ENCODE measurements around the gene DNAJC15.
A peak's percentile ranks its signal among the peaks of the same experiment; 100 is the strongest.

Gene DNAJC15

GRCh38 chr13:43129511-43130110, 106.2 kb downstream of the DNAJC15 start:
- no peak for DNase-seq

DNA sequence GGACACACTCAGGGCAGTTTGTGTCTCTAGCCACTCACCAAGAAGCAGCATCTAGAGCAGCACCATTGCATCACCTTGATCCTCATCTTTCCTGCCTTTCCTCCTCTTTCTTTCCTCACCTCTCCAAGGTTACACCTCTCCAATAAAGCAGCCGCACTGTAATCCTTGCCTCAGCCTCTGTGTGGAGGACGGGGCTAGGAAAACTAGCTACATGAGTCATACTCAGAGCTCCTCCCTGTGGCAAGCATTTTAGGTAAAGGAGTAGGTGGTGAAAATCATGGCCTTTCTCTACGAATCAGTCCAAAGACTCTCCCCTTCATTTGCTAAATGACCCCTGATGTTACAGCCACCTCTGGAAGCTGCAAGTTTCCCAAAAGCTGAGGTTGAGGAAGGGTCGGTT, 108.9 kb downstream of the DNAJC15 start:
- DNase-seq = no peak

DNA sequence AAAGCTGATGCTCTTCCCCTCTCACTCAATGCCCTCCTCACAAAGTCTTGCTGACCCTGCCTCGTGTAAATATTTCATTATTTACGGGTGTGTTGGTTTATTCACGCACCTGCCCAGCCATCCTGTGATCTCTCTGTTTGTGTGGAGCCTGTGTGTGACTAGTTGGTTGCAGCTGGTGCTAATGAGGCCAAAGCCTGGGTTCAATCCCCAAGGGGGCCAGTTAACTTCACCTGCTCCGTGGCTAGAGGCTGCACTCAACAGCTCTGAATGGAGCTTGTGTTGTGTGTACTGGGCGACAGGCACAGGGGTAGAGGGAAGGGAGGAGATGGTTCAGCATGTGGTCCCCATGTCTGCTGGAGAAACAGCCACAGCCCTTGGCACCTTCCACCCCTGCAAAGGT, 109.5 kb downstream of the DNAJC15 start:
- no peak for DNase-seq

GRCh38 chr13:43133792-43134191, 110.4 kb downstream of the DNAJC15 start:
- no peak for DNase-seq

- DNase-seq = no peak
Measured at GRCh38 chr13:43134868-43135267, 111.5 kb downstream of the DNAJC15 start.

DNA sequence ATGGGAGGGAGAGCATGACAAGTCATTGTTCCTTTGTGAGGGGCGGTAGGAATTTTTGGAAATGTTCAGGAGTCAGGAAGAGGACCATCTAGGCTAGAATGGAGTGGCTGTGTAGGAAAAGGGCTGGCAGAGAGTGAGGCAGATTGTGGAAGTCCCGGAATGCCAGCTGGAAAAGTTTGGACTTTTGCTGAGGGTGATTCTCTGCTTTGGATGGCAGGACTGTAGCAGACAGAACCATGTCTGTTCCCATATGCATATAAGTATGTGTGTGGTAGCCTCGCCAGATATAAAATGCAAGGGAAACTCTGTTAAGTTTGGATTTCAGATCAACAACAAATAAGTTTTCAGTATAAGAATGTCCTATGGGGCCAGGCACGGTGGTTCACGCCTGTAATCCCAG, 112.1 kb downstream of the DNAJC15 start:
- DNase-seq = no peak

DNA sequence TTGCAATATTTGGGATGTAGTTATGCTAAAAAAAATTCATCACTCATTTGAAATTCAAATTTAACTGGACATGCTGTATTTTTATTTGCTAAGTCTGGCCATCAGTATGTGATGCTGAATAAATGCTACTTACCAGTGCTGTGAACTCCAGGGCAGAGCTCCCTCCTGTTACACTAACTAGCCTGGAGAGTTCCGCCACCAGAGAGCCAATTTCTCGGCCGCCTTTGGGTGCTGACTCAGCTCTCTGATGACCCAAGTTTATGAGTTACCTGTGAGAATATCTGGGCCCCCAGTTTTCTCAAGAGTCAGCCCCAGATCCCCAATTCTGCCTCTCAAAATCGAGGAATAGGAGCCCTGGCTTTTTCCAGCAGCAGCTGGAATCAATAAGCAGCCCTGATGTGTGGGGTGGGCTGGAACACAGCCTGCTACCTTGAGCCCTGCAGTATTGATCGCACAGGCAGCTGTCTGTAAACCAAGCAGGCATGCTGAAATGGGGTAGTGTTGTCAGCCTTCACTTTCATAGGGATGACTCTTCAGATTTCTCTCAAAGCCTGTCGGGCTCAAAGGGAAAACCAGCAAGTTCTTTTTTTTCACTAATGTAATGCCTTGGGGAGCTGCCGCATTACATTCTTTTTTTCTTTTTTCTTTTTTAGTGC, 113.7 kb downstream of the DNAJC15 start:
- no peak for DNase-seq

GRCh38 chr13:43139211-43139610, 115.8 kb downstream of the DNAJC15 start:
- DNase-seq = no peak

DNA sequence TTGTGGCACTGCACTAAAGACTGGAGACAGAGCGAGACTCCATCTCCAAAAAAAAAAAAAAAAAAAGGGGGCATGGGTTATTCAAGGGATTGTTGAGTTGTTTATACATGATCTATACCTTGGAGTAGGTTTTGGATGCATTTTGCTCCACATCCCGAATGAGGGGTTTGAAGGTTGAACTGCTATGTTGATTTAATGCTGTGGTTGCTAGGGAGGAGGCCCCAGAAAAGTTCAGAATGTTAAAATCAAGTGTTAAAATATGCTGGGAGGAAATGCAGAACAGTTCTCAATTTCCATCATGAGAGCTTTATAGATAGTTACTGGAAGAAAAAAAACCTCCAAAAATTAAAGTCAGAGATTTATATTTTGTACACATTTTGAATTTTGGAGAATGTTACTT, 116.5 kb downstream of the DNAJC15 start:
- DNase-seq = no peak

DNA sequence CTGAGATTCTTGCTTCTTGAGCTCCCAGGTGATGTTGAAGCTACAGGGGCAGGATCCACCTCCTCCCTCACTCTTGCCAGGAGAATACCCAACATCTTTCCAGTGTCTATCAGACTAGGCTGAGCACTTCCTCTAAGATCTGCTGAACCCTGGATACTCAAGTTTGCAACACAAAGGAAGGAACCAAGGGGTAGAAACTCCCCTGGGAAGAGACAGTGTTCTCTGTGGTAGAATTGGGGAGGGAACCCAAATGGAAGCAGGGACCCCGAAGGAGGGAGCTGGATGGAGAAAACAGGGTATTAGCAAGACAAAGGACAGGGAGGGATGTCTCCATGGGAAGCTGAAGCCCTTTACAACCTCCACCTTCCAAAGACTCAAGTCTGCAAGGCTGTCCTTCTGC, 117.6 kb downstream of the DNAJC15 start:
- DNase-seq = no peak

DNA sequence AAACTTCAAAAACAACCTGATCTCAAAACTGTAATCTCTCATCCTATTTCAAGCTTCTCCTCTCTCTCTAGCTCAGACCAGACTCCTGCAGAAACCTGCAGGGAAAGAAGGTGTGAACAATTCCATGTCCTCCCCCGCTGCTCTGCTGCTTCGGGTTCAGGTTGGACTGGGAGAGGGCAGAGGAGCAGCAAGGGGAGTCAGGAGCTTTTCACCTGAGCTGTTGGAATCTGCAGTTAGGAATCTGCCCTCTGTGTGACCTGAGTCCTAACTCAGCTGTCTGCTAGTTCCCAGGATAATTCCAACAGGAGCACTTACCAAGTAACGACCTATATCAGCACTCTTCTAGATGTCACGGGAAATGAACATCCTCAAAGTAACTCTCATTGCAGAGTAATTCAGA, 118.3 kb downstream of the DNAJC15 start:
- DNase-seq = no peak

DNA sequence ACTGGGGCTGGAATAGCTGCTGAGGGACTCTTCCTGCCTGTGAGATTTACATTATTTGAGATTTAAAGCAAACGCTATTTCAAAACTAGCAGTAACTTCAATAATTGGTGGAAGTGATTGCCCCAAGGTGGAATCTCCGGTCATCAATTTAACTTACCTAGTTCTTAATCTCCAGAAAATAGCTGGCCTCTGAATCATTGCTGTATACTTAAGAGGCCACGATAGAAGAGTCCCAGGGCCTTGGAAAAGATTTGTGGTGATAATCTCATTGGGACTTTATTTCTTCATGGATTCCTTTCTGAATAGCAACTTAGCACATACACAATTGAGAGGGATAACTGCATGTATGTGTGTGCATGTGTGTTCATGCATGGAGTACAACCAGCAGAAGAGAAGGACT, 120.2 kb downstream of the DNAJC15 start:
- no peak for DNase-seq

GRCh38 chr13:43145534-43146196, 122.3 kb downstream of the DNAJC15 start:
- no peak for DNase-seq

GRCh38 chr13:43146400-43146799, 123.0 kb downstream of the DNAJC15 start:
- DNase-seq = no peak

DNA sequence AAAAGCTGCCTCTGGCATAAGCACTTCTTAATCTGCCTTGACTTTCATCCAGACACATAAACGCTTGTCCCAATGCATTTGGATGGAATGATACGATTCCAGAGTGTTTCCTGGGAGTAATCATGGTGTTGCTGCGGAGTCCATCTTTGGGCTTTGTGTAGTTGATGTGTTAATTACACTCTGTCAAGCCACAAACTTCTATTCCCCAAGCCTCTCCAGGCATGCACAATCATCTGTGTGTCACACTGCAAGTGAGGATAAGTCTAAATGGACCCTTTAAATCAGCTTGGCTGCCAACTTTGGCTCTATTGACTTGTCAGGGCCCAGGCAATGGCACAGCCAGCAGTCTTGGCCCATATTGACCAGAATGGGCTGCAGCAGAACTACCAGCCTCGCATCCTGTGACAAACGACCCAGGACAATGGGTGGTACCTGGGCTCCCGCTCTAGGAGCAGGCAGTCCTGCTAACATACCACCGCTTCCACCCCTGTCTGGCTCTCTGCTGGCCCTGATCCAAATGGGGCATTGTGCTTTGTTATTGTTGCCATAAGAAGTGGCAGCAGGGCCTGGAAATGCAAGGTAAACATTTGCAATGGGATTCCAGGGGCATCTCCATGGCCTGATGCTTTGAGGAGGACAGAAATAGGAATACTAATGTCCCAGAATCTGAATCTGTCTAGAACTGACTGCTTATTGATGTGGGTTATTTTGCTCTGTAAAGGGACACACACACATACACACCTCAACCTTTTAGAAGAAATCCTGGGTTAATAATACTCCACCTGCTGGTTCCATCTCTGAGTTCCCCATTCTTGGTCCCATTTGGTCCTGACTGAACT, 127.2 kb downstream of the DNAJC15 start:
- DNase-seq = no peak

DNA sequence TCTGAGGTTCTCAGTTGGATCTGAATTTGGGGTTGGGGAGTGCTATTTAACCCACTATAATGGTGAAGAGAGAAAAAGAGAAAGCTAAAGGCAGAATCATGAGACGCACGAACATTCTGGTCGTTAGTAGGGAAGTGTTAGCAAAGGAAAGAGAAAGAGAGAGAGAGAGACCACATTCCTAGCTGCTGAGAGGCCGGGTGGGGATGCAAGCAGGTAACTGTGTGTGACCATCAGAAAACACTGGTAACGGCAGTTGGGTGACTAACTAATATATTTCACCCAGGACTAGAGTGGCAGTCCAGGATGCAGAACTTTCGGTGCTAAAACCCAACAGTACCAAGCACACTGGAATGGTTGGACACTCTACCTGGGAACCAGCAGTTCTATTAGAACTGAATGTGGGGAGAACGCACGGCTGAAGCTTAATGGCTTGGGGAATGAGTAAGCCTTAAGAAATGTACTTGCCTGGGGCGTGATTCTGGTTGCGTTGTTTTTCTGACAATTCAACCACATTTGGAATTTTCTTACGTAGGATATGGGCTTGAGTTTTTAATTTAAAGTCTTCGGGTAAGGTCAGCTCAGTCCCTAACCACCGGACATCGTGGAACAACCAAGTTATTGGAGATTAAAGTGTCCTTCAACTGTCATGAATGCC, 130.2 kb downstream of the DNAJC15 start:
- no peak for DNase-seq

DNA sequence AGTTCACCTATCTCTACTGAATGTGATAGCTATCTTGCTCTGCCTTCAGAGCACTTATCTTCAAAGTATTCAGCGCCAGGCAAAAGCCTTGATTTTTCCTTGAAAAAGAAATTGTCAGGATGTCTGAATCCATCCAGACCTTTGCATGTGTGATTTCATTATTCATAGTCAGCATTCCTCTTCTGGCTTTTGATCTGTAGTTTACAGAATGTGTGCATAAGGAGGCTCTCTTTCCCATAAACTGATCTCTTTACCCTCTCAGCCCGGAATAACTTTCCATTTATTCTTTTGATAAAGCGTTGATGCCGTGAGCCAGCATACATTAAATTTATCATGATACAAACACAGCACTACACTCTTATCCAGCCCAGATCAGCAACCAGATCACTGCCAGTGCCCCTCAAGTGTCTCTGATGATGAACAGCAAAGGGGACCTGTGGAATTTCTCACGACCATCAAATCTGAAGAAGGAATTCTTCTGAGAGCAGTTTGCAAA, 130.8 kb downstream of the DNAJC15 start:
- no peak for DNase-seq

- no peak for DNase-seq
Measured at GRCh38 chr13:43154839-43155238, 131.5 kb downstream of the DNAJC15 start.

- DNase-seq = no peak
Measured at GRCh38 chr13:43156916-43157315, 133.5 kb downstream of the DNAJC15 start.

- no peak for DNase-seq
Measured at GRCh38 chr13:43157796-43158195, 134.4 kb downstream of the DNAJC15 start.

DNA sequence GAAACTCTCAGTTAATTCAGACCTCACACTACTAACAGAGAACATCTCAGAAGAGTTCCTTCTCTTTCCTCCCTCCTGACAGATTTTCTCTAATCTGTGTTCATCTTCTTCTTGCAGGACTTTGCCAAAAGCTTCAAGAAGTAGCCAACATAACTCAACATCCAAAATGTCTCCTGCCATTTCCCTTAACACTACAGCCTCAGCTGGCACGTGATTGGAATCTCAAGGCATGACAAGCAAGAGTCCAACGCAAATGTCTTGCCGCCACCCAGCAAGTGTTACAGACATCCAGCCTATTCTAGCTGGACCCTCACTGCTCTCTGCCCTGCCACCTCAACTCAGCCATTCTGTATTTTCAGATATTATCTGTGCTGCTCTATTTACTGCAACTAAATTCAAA, 135.1 kb downstream of the DNAJC15 start:
- DNase-seq = no peak

DNA sequence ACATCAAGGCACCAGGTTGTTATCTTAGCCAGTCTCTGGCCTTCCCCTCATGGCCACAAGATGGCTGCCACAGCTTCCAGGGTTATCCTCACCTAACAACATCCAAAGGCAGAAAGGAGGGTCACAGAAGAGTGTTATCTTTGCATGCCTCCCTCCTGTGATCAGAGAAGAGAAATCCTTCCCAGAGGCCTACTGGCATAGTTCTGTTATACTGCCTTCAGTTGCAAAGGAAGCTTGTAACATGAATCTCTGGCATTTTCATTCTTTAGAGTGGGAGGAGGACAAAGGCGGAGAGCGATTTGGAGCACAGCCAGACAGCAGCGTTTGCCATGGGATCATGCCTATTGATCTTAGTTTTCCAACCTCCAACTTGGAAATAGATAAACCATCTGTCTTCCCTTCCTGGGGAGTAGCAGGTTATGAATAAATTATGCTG, 135.7 kb downstream of the DNAJC15 start:
- DNase-seq = peak; percentile 7
